HuH-7.5 (cell line): ENCODE measurements around the gene CTNNA3.

ENCODE experiments used
- DNase-seq: peaks from one replicate; pipeline ENCODE4 v3.0.0; 2011; ENCODE audit warnings: low spot score

Gene CTNNA3

DNA sequence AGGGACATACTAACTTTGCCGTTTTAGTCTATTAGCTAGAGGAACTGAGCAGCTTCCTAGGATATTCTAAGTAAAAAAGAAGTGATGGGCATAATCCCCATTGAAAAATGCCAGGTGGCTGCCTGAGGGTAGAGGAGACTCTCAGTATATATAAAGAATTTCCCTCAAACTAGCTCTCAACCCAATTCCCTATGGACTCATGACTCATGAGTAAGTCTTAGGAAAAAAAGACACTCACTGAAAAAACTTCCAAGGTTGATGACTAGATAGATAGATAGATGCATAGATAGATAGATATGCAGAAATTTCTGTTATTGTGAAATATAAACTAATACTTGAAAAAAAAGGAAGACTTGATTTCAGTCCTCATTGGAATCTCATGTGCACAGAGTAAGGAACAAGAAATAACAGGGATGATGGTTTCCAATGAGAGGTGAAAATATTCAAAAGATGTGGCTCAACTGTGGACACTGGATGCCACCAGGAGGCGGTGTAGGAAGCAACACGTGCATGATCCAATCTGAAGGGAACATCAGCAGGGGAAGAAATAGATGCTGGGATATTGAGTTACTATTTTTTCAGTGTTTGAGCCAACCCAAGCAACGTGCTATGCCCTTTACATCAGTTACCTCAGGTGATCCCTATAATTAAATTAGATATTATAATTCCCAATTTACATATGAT is 1481.1 kb downstream of the CTNNA3 start:
- no peak for DNase-seq

DNA sequence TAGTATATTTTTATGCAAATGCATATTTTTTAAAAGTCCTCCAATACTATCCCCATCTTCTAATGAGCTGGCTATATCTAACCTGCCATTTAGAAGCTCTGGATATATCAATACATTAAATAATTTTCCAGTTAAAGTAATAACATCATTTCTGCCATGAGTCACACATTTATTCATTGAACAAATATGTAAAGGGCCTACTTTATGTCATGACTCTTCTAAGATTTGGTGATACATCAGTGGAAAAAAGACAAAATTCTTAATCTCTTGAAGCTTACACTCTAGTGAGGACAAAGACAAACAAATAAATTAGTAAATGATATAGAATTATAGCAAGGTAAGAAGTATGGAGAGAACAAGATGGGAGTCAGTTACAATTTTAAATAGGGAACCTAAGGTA is 1487.0 kb downstream of the CTNNA3 start:
- DNase-seq = no peak

DNA sequence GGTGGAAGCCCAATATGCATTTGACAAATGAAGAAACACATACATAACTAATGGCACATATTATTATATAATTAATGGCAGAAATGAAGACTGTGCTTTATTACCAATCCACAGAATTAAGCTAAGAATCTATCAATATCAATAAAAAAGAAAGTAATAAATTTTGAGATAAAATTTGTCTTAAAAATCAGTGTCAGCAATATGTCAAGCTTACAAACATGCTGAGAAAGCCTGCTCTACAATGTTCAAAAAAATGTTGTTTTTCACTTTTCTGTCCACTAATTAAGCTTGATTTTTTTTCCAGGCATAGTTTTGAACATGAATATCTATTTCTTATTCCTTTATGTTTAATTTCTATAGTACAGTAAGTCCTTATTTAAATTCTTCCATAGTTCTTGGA is 1491.2 kb downstream of the CTNNA3 start:
- DNase-seq = no peak

DNA sequence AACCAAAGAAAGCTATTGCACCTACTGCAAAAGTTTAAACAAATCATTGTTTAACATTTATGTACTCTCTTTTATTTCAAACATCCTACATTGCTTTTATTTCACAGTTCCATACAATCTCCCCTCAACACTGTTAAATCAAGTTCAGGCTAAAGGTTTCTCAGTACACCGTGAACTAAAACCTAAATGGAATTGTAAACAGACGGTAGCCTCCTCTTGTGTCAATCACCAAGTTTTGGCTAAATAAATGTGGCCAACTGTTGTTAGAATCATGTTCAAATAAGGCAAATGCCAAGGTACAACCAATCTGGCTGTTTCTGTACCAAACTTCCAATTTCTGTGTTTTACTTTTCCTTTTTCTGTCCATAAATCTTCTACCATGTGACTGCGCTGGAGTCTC is 1493.9 kb downstream of the CTNNA3 start:
- DNase-seq = no peak

DNA sequence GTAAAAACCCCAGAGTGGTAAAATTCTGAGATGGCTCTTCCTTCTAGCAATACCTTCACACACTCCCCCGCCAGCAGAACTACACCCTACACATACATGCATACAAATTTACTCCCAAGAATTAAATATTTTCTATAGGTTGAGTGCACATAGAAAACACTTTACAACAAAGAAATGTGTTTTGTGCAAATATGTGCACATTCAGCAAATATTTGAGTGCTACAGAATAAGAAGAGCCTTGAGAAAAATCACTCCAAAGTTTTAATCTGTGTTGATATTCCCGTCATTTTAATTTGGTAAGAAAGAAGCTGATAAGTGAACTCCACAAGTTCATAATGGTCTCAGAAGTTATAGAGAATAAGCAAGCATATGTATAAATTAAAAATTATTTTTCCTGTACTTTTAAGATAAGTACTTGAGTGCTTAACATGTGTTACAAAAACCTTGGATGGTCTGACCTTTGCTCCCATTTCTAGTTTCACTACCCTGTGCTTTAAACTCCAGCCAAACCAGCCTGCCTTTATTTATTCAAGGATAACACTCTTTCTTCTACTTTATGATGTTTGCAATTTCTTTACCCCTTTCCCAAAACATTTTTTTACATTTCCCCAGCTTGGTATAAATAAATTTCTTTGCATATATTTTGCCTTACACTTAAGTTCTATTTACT is 1503.7 kb downstream of the CTNNA3 start:
- DNase-seq = no peak

DNA sequence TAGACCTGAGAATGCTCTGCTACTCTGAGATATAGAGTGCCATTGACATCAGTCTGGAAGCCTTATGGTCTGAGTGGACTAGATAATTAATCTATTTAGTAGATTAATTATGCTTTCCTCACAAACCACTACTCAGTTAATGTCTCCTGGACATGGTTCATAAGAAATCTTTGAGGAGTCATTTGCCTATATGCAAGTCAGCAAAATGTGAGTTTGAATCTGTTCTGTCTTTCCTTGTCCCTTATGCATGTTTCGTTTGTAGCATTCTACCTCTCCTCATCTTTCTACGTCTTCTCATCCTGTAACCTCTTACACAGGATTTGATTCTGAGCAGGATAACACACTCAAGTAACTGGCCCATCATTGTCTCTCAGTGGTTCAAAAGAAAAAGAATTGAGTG is 1505.6 kb downstream of the CTNNA3 start:
- no peak for DNase-seq

DNA sequence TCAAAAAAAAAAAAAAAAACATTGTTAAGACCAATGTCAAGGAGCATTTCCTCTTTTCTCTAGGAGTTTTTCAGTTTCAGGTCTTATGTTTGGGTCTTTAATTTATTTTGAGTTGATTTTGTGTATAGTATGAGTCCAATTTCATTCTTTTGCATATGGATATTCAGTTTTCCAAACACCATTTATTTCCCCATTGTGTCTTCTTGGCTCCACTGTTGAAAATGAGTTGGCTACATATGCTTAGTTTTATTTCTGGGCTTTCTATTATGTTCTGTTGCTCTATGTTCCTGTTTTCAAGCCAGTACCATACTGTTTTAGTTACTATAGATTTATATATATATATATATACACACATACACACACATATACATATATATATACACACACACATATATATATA is 1506.7 kb downstream of the CTNNA3 start:
- DNase-seq = no peak

DNA sequence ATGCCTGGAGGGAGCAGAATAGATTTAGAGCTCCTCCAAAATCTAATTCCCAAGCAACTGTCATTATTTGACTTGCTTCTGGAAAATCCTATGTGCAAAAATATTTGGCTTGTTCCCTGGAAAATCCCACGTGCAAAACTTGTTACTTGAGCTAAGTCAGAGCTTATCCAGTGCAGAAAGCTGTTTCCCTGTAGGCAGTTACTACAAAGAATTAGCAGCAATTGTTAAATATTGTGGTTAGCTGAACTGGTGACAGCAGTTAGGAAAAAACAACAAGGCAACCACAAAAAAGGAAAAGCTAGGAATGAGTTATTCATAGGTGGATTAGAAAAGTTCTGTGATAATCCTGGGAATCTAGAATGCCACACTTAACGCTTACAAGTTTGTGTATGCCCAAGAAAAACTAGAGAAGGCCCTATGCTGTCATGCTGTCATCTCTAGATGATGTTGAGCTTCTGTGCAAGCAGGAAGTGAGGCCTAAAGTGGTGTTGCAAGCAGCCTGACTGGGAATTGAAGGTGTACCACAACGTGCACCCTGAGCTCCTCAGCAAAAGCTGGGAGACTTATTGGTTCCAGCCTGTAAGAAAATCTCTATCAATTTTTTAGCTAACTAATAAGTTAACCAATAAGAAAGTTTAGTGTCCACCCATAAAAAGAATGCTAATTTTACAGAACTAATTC is 1508.8 kb downstream of the CTNNA3 start:
- DNase-seq = no peak

DNA sequence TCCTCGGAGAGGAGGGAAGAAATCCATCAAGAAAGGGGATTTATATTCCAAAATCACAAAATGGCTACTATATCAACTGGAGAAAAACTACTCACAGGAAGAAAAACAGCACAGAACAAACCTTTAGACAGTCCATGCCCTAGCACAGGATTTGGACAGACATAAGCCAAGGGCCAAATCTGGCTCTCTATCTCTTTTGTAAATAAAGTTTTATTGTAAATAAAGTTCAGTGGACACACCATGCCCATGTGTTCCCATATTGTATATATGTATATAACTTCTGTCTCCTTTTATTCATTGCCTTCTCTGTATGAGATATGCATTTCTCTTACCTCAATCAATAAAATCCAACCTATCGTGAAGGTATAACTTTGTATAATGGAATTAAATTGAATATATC is 1513.0 kb downstream of the CTNNA3 start:
- no peak for DNase-seq

DNA sequence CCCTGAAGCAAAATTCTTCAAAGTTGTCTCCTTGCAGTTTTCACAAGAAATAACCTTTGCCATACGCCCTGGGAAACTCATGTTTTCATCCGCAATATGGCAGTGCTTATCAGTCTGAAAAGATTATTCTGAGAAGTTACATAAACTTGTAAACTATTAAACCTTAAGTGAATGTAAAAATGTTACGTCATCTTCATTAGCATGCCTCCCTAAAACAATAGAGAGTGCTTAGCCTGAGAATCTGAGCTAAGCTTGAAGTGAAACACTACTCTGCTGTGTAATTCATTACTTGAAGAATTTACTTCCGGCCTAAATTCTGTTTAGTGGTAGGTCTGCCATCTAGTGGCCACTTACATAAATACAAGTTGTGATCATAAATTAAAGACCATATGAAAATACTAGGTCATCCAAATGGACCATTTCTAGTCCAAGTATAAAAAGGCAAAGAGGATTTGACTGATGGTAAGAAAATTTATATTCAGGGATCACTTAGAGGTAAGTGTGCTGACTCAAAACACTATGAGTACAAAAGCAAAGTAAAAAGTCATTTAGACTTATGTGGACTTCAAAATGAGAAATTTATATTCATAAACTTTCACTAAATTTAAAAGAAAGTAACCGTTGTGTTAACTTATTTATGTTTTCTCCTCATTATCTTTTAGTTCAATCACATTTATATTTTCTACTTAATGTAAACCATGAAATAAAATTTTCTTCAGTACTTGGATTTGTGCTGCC is 1515.2 kb downstream of the CTNNA3 start:
- peak; percentile 7 for DNase-seq

DNA sequence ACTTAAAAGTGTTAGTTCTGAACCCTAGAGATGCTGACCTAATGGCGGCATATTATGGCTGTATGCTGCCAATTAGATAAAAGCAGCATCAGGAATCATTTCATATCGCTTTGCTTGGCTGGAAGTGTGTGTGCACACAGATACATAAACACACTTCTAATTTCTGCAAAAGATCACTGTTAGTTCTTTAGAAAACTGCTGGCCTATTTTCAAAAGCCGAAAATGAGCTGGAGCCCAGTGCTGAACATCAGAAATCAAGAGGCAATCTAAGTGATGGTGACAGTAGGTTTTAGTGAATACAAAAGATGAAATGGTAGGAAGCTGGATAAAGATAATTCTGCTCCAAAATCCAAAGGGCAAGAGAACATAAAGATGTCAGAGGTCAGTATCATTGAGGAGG is 1516.0 kb downstream of the CTNNA3 start:
- no peak for DNase-seq

DNA sequence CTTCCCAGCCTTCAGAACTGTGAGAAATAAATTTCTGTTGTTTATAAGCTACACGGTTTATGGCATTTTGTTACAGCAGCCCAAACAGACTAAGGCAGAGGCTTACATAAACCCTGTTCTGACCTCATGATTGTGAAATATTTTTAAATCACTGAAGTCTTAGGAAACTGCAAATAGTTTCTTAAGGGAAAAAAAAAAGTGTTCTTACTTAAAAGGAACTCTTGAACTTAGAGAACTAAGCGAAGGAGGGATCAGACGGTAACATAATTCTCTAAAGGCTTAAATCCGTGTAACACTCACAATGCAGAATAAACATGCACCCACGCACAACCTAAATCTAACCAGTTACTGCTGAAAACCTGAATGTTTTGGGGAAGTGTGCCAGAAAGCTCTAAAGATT is 1519.2 kb downstream of the CTNNA3 start:
- no peak for DNase-seq

DNA sequence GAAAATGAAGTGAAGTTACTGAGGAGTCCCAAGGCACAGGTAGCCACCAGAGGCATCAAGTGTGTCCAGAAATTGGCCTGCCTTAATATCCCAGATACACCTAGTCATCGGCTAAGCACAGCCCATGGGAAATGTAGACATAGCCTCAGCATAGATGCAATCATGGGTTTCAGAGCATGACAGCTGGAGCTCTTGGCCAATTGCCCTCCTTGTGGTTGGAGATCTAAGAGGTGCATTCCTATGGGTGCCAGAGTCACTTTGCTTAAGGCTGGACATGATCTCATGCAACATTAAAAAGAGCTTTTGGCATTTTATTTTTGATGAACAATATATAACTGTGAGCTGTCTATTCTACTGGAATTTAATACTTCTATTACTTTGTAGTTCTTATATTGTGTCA is 1528.2 kb downstream of the CTNNA3 start:
- DNase-seq = no peak

DNA sequence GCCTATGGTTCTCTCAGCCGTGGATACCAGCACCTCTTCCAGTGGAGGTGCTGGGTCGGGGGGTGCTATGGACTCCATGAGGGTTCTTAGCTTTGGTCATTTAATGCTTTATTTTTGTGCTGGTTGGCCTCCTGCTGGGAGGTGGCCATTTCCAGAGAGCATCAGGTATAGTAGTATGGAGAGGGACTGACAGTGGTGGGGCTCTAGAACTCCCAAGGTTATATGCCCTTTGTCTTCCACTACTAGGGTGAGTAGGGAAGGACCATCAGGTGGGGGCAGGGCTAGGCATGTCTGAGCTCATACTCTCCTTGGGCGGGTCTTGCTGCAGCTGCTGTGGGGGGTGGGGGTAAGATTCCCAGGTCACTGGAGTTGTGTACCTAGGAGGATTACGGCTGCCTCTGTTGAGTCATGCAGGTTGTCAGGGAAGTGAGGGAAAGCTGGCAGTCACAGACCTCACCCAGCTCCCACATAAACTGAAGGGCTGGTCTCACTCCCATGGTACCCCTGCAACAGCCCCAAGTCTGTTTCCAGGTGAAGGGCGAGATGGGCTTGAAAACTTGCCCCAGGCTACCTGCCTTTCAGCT is 1533.3 kb downstream of the CTNNA3 start:
- no peak for DNase-seq

DNA sequence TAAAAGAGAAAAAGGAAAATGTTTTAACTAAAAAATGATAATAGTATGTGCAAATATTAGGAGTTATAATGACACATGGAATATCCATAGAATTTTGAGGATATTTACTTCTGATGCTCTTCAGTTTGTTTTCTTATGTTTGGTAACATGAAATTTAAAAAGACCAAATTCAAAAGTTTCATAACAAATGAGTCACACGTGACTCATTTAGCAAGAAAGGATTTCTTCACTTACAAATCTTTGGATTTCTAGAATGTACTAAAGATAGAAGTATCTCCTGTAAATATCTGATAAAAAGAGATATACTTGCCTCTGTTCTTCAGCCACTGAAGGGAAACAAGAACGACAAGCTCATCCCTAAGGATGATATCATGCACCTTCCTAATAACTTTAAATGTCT is 1544.6 kb downstream of the CTNNA3 start:
- no peak for DNase-seq

DNA sequence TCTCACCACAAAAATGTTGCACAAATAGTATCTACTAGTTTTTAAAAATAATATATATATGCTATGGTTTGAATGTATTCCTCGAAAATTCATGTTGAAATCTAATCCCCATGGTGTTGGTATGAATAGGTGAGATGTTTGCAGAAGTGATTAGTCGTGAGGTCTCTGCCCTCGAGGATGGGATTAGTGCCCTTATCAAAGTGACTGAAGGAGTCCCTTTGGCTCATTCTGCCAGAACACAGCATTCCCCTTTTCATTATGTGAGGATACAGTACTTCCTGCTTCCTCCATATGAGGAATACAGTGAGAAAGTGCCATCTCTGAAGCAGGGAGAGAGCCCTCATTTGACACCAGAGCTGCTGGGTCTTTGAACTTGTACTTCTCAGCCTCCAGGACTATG is 1547.7 kb downstream of the CTNNA3 start:
- DNase-seq = no peak

DNA sequence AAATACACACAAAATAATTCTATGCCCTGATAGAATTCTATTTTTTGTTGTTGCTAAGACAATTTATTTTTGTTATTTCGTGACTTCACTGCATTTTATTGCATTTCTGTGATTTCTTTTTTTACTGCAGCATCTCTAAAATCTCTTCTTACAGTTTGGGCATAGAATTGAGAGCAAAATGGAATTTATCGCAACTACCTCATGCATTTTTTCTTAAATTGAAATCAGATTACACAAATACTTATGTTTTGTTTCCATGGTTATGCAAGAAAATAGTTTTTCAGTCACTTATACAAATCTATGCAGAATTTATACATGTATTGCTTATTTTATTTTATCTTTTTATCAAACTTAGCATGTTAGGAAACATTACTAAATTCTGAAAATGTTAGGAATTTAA is 1552.0 kb downstream of the CTNNA3 start:
- DNase-seq = no peak

DNA sequence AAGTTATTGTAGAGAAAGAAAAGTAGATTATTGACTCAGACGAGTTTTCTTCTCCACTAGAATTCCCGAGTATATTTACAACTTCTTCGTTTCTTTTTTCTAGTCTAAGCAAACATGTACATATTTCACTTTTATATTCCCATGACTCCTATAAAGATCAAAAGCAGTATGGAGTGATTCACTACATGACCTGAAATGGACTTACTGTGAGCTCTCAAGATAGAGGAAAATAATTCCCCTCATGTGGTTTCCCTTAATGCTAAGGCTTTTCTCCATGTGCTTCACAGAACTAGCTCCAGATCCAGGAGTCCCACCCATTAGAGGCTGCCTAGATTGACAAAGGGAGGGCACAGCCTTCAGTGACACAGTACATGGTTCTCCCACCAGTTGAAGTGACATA is 1593.2 kb downstream of the CTNNA3 start:
- DNase-seq = no peak

DNA sequence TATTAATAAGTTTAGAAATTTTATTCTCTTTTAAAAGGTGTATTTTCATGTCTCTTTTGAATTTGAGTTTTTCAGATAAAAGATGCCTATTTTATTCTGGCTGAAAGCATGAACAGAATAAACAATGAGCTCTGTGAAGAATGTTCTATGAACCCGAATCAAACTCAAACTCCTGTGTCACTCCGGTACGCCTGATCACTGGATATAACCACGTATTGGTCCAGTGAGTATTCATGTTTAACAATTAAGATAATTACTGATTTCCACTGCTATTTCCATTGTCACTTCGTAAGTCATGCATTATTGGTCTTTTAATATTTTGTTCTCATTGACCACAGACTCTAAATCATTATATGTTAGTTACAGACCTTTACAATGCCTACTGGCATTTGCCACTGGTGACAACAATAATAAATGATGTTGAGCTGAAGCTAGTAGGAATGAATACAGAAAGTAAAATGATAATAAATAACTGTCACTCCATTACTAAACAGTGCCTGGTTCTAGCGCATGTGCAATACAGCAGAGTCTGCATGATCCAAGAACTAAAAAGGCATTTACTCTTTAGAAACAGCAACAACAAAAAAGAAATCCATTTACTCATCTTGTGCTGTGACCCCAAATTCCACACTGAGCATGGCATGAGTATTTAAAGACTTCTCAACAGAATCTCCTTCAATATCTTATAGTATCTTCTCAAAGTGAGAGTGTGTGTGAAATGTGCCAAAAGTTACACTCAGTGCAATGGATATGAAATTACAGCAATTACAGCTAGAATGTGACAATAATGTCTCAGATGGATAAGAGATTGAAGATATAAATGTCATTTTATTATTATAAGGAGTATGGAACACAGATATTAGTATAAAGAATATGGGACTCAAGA is 1597.2 kb downstream of the CTNNA3 start:
- DNase-seq = no peak

DNA sequence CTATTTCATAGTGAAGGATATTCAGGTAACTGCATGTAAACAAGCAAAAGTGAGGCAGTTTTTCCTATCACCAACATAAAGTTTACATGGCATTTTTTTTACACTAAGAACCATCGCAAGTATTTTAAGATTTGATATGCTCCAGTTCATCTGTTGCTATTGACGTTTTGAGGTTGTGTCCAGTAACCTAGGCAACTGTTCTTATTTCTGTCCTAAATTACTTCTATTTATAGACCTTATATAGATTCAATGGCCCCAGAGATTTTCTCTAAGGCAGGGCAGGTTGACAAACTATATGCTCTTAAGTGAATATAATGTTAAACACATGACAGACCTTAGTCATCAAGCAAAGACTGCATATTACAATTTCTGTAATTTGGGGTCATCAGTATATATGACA is 1600.4 kb downstream of the CTNNA3 start:
- no peak for DNase-seq

DNA sequence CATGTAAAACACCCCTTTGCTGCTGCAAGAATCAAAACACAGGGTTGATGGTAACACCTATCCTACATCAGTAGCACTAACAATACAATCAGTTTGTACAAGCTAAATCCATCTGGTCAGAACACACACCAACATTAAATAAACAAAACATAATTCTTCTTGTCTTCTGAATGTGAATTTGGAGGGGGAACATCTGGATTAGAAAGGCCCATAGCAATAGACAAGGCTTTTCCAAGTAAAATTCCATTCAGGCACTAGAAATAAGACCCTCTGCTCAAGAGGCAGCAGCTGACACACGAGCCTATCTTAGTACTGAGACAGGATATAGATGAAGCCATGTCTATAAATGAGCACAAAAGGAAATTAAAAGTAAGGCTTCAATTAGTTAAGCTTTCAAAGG is 1610.1 kb downstream of the CTNNA3 start:
- no peak for DNase-seq
